ENCODE data around the gene TFR2.

DNA sequence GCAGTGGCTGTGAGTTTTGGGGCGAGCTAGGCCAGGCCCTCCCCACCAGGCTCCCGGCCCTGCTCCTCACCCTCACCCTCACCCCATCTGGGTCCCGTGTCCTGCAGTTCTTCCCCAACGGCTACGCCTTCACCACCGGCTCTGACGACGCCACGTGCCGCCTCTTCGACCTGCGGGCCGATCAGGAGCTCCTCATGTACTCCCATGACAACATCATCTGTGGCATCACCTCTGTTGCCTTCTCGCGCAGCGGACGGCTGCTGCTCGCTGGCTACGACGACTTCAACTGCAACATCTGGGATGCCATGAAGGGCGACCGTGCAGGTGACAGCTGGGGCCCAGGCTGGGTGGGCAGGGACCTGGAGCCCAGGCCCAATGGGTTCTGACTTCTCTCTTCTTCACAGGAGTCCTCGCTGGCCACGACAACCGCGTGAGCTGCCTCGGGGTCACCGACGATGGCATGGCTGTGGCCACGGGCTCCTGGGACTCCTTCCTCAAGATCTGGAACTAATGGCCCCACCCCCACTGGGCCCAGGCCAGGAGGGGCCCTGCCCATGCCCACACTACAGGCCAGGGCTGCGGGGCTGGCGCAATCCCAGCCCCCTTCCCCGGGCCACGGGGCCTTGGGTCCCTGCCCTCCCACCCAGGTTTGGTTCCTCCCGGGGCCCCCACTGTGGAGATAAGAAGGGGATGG lies 37.1 kb upstream of the TFR2 start:
- TF ChIP-seq CTCF (IDR thresholded peaks at IDR 0.05) (no peak), EP300 (IDR thresholded peaks at IDR 0.05) (no peak)
